Osteocyte (in vitro differentiated cells): ENCODE measurements around the gene PLEKHO1. TPM values are rescaled to one million over a fixed set of nuclear protein-coding genes. Genes with fewer than 3 reads are reported as not detected.
"Not testable (repeated sequence)": the region's sequence is repeated elsewhere in the genome, so short reads cannot be mapped to it uniquely, and the experiment has no call there.

Source experiments
- DNase-seq: peaks from one replicate; pipeline ENCODE4 v3.0.0; 2021; ENCODE audit warnings: mixed read lengths; ENCODE audit not compliant: unreplicated experiment; ENCODE audit errors: extremely low spot score
- H3K27ac Mint-ChIP-seq: one replicate; pipeline ENCODE4 v1.8.0; 2021; ENCODE audit warnings: mild to moderate bottlenecking, mixed read lengths; ENCODE audit not compliant: unreplicated experiment
- H3K27me3 Mint-ChIP-seq: one replicate; pipeline ENCODE4 v1.8.0; 2021; ENCODE audit warnings: mixed read lengths; ENCODE audit not compliant: unreplicated experiment
- H3K36me3 Mint-ChIP-seq: one replicate; pipeline ENCODE4 v1.8.0; 2021; ENCODE audit warnings: mixed read lengths; ENCODE audit not compliant: unreplicated experiment
- H3K4me1 Mint-ChIP-seq: one replicate; pipeline ENCODE4 v1.8.0; 2021; ENCODE audit warnings: mixed read lengths; ENCODE audit not compliant: unreplicated experiment
- H3K4me3 Mint-ChIP-seq: one replicate; pipeline ENCODE4 v1.8.0; 2021; ENCODE audit warnings: mild to moderate bottlenecking, moderate library complexity, mixed read lengths; ENCODE audit not compliant: unreplicated experiment
- H3K9me3 Mint-ChIP-seq: one replicate; pipeline ENCODE4 v1.8.0; 2021; ENCODE audit warnings: mixed read lengths; ENCODE audit not compliant: unreplicated experiment
- CTCF ChIP-seq: fragments of 200-600 bp; sonication (generic); IDR thresholded peaks from 2 replicates; pipeline ENCODE4 v1.5.0; 2021; ENCODE audit warnings: antibody characterized with exemption, mild to moderate bottlenecking, moderate library complexity
- total RNA-seq: library from RNA; stranded (reverse); gene quantifications from 2 replicates; pipeline ENCODE4 v1.2.1, GENCODE V29; 2021

The PLEKHO1 gene
- total RNA-seq, 1 donor from 2014 or later = 52.2 TPM

- Mint-ChIP-seq H3K9me3 (no peaks in the 10 kb centered on the region), H3K27me3 (no peaks in the 10 kb centered on the region), H3K4me1 (no peaks in the 10 kb centered on the region), H3K27ac (no peak overlapping the region), H3K36me3 (peaks cover 4% of the 10 kb centered on the region), H3K4me3 (no peak overlapping the region)
- no peak for DNase-seq
- TF ChIP-seq CTCF = no peak
These were observed 22.9 kb upstream of the PLEKHO1 start for GRCh38 chr1:150126811-150127210.

GRCh38 chr1:150127464-150127863, 22.3 kb upstream of the PLEKHO1 start:
- no peak for DNase-seq
- H3K4me3 Mint-ChIP-seq = no peak overlapping the region
- no peak for TF ChIP-seq CTCF
- peaks cover 4% of the 10 kb centered on the region for H3K36me3 Mint-ChIP-seq
- H3K9me3 Mint-ChIP-seq = no peaks in the 10 kb centered on the region
- no peaks in the 10 kb centered on the region for H3K4me1 Mint-ChIP-seq
- no peak overlapping the region for H3K27ac Mint-ChIP-seq
- H3K27me3 Mint-ChIP-seq = no peaks in the 10 kb centered on the region

- no peak overlapping the region for H3K4me3 Mint-ChIP-seq
- no peak for DNase-seq
These were observed 21.8 kb upstream of the PLEKHO1 start for GRCh38 chr1:150127868-150128267.

GRCh38 chr1:150132372-150132771, 17.3 kb upstream of the PLEKHO1 start:
- H3K27ac Mint-ChIP-seq = no peak overlapping the region
- H3K4me1 Mint-ChIP-seq = no peaks in the 10 kb centered on the region
- DNase-seq = no peak
- no peak overlapping the region for H3K4me3 Mint-ChIP-seq
- no peaks in the 10 kb centered on the region for H3K27me3 Mint-ChIP-seq
- no peaks in the 10 kb centered on the region for H3K9me3 Mint-ChIP-seq
- H3K36me3 Mint-ChIP-seq = peaks cover 8% of the 10 kb centered on the region
- no peak for TF ChIP-seq CTCF

More at GRCh38 chr1:150127868-150128267, 21.8 kb upstream of the PLEKHO1 start:
- H3K9me3 Mint-ChIP-seq = no peaks in the 10 kb centered on the region
- H3K4me1 Mint-ChIP-seq = no peaks in the 10 kb centered on the region
- H3K27me3 Mint-ChIP-seq = no peaks in the 10 kb centered on the region
- H3K36me3 Mint-ChIP-seq = peaks cover 4% of the 10 kb centered on the region
- no peak overlapping the region for H3K27ac Mint-ChIP-seq
- no peak for TF ChIP-seq CTCF

GRCh38 chr1:150134537-150134936, 15.2 kb upstream of the PLEKHO1 start:
- DNase-seq = no peak
- Mint-ChIP-seq H3K36me3 (peaks cover 6% of the 10 kb centered on the region), H3K4me3 (no peak overlapping the region), H3K4me1 (no peaks in the 10 kb centered on the region), H3K27me3 (no peaks in the 10 kb centered on the region), H3K9me3 (no peaks in the 10 kb centered on the region), H3K27ac (no peak overlapping the region)
- TF ChIP-seq CTCF = no peak

GRCh38 chr1:150135400-150135799, 14.3 kb upstream of the PLEKHO1 start:
- not testable (repeated sequence) for H3K4me1 Mint-ChIP-seq, H3K27me3 Mint-ChIP-seq, H3K27ac Mint-ChIP-seq, DNase-seq, H3K4me3 Mint-ChIP-seq, H3K9me3 Mint-ChIP-seq, H3K36me3 Mint-ChIP-seq
